Right kidney (tissue), 1 donor: ENCODE results near the gene PMPCA.

ENCODE experiments used
- DNase-seq: peaks from one replicate; pipeline ENCODE4 v3.0.0-alpha.2; 2016

PMPCA gene

GRCh38 chr9:136436055-136436634 lies 25.7 kb downstream of the PMPCA start:
- no peak for DNase-seq

- DNase-seq = no peak
Observed at GRCh38 chr9:136437430-136437829, 27.0 kb downstream of the PMPCA start.

DNA sequence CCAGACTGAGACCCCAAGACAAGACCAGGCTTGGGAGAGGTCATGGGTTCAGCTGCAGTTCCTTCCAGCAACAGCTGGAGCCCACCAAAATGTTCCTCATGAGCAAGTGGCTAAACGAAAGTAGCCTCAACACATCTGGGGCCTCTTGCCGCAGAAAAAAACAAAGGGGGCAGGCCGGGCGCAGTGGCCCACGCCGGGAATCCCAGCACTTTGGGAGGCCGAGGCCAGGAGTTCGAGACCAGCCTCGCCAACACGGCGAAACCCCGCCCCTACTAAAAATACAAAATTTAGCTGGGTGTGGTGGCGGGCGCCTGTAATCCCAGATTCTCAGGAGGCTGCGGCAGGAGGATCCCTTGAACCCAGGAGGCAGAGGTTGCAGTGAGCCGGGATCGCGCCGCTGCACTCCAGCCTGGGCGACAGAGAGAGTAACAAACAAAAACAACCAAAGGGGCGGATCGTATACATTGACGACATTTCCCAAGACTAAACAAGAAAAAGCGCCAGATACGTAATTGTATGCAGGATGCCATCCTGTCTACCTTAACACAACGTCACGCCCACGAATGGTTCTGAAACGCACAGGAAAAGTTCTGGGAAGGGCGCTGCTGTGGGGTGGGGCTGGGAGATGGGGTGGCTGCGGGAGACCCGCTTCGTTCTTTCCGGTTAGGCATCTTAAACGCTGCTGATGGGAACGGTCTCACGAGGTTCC lies 27.5 kb downstream of the PMPCA start:
- no peak for DNase-seq

- DNase-seq = peak; percentile 74
Observed at GRCh38 chr9:136438548-136439480, 28.4 kb downstream of the PMPCA start.

GRCh38 chr9:136439481-136440408 lies 29.3 kb downstream of the PMPCA start, which contains the start of gene INPP5E:
TSS of gene INPP5E (minus strand) at chr9:136439845. CDS start at chr9:136439419, 426 bp downstream.
- peak; percentile 77 for DNase-seq

DNA sequence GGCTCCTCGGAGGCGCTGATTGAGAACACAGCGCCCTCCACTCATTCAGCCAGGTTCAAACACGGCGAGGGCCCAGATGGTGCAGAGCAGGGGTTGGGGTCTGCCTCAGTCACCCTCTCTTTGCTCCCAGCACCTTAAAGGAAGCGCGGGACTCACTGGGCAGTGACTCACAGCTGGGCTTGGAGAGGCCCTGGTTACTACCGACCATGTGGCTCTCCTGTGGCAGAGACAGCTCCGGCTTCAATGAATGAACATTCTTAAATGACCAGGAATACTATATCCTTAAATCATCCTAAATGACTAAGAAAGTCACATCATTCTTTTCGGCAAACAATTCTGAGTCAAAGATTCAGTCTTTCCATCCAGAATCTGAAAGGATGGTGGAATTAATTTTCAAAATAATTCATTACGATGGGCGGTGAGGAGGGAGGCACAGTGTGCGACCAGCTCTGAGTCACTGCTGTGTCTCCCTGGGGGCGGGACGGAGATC lies 30.8 kb downstream of the PMPCA start:
- DNase-seq = no peak

GRCh38 chr9:136441681-136442245 lies 31.3 kb downstream of the PMPCA start:
- DNase-seq = no peak

- DNase-seq = no peak
Observed at GRCh38 chr9:136442265-136442664, 31.8 kb downstream of the PMPCA start.

- DNase-seq = no peak
Observed at GRCh38 chr9:136443087-136443486, 32.6 kb downstream of the PMPCA start.

- DNase-seq = no peak
Observed at GRCh38 chr9:136443687-136444086, 33.2 kb downstream of the PMPCA start.

GRCh38 chr9:136444102-136444501 lies 33.6 kb downstream of the PMPCA start:
- DNase-seq = no peak

DNA sequence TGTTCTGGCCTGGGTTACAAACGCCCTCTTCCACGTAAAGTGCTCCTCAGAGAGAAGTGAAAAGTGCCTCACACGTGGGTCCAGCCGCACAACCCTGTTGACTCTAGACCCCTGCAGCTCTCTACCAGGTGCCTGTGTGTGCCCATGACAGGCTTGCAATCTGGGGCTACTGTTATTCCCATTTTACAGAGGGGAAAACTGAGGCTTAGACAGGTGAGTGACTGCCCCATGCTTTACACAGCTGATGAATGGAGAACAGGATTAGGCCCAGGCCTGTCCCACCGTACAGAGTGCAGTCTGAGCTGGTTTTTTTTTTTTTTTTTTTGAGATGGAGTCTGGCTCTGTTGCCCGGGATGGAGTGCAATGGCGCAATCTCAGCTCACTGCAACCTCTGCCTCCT lies 35.3 kb downstream of the PMPCA start:
- no peak for DNase-seq

DNA sequence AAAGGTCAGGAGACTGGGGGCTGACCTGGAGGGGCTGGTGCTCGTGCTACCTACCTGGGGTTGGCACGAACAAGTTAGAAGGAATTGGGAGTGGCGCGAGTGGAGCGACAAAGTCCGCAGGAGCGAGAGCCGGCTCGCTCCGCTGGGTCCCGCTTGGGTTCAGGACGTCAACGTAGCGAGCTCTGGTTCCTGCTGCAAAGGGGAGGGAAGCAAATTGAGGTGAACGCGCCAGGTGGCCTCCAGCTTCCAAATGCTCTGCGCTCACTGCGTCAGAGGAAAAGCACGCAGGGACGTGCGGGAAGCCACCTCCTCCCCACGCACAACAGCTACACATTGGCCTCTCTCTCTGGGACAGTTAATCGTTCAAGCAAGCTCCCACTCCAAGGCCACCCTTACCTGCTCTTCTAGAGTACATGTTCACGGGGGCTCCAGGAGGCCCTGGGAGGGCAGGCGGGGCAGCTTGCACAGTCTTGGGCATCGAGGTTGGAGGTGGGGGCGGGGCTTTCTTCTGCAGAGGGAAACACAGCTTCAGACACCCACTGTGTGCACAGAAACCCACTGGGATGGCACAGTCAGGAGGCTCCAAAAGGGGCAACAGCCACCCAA lies 36.8 kb downstream of the PMPCA start:
- DNase-seq = no peak

GRCh38 chr9:136448655-136449054 lies 38.2 kb downstream of the PMPCA start:
- DNase-seq = no peak

DNA sequence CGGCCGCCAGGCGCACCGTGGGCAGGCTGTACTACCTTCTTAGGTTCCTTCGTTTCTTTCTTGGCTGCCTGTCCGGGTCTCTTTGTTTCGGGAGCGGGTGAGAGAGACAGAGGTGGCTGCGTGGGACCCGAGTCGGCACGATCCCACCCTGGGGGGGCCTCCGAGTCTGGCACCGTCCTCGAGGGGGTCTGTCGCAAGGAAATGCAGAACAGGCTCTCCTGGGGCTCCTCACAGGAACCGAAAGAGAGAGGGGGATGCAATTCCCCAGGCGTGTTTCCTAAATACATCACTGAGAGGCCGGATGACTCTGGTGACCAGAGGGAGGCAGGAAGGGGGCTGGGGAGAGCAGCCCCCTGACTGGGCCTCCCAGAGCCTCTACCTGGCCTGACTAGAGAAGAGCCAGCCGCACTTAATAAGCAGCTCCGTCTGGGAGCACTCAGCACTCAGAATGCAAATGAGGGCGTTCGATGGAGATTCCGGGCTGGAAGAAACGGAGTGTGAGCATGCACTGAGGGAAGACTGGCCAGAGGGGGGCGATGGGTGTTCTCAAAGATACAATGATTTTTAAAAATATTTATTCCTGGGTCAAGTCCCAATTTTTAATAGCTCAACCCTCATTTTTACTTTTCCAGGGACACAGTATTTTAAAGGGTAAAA lies 40.9 kb downstream of the PMPCA start:
- DNase-seq = no peak

GRCh38 chr9:136453326-136453725 lies 42.9 kb downstream of the PMPCA start:
- DNase-seq = no peak

DNA sequence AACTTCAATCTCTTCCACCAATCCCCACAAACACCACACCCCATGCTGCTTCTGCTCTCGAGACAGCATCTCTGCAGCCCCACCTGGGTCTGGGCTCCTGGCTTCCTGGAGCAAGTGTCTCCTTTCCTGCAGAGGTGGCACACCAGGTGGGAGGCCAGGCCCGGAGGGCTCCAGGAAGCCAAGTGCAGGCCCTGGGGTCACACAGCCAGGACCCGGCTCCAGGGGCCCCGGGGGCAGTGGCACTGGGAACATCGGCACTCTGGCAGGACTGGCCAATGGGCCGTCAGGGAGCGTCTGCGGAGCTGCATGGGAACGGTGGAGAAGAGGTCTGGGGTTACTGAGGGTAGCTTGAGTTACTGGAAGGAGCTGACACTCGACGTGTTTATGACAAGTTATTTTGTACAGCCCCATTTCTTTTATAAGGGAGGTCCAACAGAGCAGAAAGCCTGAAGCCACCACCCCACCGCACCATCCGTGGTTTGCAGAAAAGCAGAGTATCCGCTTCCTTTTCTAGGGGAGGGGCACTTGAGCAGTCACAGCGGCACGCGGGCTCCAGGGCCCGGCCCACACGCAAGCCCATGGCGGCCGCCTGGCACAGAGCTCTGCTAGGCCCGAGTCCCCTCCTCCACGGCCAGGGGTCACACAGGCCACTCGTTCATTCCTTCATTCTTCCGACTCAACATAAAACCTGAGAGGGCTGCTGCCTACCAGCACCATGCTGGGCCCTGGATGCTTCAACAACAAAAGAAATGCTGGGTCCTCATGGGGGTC lies 43.8 kb downstream of the PMPCA start:
- DNase-seq = no peak

GRCh38 chr9:136455043-136456002 lies 44.9 kb downstream of the PMPCA start:
- no peak for DNase-seq
